HG03097 (cell line): ENCODE measurements around the gene DARS2.
"Not testable (repeated sequence)": the region's sequence is repeated elsewhere in the genome, so short reads cannot be mapped to it uniquely, and the experiment has no call there.

ENCODE experiments used
- ATAC-seq: cut with Tn5 transposase; IDR thresholded peaks from one replicate; pipeline ENCODE4 v1.9.1; 2021; ENCODE audit not compliant: unreplicated experiment, low FRiP score

Gene DARS2

DNA sequence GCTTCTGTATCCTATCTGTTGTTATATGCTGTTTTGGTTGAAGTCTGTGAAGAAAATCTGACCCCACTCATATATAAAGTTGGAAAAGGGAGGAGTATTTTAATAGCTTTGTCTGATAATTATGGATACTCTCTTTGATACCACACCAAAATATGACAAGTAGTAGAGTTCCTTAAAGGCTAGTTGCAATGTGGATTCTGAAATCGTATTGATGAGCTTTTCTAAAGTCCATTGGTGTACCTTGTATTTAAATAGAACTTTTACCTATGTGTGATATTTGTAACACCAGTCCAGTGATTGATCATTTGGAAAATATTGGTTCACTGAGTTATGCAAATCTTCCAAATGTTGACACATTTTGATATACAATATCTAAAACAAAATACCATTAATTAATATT is 35.6 kb downstream of the DARS2 start:
- no peak for ATAC-seq

DNA sequence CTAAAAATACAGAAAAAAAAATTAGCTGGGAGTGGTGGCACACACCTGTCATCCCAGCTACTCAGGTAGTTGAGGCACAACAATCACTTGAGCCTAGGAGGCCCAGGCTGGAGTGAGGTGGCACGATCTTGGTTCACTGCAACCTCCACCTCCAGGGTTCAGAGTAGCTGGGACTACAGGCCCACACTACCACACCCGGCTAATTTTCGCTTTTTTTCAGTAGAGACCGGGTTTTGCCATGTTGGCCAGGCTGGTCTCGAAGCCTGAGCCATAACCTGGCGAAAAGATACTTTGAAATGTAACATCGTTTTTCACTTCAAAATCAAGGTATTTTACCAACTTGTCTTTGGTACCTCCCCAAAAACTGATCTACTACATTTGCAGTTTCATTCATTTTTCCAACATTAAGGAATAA is 37.3 kb downstream of the DARS2 start:
- ATAC-seq: no peak

DNA sequence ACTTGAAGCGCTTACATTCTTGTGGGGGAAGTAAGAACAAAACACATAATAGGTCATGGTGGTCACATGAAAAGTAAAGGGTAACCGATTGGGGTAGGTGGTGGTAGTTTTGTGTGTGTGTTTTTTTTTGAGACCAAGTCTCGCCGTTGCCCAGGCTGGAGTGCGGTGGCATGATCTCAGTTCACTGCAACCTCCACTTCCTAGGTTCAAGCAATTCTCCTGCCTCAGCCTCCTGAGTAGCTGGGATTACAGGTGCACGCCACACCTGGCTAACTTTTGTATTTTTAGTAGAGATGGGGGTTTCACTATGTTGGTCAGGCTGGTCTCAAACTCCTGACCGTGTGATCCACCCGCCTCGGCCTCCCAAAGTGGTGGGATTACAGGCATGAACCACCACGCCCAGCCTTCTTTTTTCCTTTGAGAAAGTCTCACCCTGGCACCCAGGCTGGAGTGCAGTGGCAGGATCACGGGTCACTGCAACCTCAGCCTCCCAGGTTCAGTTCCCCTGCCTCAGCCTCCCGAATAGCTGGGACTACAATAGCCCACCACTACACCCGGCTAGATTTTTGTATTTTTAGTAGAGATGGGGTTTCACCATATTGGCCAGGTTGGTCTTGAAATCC is 37.8 kb downstream of the DARS2 start:
- ATAC-seq: not testable (repeated sequence)

DNA sequence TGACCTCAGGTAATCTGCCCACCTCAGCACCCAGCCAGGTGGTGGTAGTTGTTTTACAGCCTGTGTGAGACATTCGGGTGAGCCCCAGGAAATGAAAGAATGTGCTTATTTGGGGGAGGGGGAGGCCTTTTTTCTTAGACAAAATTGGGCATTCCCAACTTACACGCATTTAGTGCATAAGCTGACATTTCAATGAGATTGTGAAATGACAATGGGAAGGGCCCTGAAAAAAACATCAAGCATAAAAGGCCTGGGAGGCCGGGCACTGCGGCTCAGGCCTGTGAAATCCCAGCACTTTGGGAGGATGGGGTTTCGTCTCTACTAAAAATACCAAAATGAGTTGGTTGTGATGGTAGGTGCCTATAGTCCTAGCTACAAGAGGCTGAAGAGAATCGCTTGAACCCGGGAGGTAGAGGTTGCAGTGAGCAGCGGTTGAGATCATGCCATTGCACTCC is 38.3 kb downstream of the DARS2 start:
- ATAC-seq: no peak

DNA sequence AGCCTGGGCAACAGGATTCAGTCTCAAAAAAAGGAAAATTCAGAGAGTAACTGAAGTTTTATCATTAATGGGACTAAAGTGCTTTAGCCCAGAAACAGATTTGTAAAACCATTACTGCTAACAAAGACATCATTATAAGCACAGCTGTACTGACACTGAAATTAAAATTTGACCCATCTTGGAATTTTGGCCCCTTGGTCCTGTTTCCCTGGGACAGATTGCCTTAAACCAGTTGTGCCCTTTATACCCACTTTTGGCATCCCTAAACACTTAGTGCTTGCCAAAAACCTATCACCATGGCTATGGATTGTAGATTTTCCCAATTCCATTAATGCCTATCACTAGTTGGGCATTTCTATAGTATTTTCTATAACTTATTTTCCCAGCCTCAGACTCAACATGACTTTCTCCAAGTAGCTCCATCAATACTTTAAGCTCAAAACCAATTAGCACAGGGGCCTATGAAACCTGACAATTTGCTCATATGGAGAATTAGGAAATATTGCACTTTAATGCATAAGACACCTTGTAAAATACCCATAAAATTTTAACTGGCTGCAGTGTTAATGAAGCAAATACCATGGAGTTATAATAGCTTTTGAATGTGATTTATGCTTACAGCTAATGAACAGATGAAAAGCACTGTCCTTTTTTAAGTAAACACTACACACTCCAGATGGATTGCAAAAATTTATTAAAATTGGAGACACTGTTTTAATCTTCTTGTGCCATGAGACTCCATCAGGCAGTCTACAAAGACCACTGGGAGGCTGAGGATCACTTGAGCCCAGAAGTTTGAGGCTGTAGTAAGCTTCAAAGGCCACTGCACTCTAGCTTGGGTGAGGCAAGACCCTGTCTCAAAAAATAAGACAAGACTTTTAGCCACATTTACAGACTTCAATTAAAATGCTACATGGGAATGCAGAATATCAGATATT is 39.0 kb downstream of the DARS2 start:
- ATAC-seq: no peak

DNA sequence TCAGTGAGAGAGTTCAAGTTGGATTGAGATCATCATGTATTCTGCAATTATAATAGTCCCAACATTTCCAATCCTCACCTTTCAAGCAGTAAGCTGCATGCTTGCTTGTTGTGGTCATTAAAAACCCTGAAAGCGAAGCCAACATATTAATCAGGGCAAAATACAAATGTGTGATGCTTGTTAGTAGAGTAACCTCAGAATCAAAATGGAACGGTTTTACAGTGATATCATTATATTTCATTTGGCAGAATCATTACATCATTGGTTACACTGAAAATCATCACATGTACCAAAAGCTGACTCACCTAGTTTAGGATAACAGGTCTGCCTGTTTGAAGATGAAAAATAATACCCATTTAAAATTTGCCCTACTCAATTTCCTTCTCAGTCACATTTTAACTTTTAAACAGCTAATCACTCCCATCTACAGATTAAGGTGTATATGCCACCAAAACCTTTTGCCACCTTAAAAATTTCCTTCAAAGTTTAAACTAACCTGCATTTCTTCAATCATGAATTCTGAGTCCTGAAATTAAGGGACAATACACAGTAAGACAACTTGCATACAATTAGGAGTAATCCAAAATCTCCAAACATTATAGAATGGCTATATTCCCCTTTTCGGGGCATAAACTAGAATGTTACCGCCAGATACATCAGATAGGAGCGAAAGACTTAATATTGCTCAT is 39.9 kb downstream of the DARS2 start:
- no peak for ATAC-seq

DNA sequence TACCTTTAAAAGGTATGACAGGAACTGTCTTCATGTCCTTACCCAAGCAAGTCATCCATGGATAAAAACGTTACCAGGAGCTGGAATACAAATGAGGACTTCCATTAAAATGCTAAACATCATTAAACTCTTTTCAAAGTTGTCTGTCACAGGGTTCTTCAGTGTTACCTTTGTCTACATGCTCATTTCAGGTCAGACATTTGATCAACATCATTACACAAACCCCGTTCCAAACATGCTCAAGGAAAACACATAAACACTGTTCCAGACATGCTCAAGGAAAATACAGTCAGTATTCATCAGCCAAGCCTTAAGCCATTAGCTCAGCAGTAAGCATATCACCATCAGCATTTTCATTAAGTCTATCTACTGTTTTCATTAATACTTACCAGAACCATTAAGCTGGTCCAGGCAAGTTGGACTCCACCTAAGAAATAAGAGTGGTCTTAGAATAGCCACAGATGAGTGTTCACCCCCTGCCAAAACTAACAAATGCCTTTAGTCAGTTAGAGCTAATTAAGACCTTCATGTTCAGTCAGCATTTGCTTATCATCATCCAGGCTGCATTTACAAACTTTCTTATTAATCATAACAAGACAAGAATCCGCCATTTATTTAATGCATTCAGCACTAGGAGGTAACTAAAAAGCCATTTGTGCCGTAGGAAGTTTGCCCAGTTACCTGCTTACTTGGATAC is 41.1 kb downstream of the DARS2 start:
- ATAC-seq: no peak

DNA sequence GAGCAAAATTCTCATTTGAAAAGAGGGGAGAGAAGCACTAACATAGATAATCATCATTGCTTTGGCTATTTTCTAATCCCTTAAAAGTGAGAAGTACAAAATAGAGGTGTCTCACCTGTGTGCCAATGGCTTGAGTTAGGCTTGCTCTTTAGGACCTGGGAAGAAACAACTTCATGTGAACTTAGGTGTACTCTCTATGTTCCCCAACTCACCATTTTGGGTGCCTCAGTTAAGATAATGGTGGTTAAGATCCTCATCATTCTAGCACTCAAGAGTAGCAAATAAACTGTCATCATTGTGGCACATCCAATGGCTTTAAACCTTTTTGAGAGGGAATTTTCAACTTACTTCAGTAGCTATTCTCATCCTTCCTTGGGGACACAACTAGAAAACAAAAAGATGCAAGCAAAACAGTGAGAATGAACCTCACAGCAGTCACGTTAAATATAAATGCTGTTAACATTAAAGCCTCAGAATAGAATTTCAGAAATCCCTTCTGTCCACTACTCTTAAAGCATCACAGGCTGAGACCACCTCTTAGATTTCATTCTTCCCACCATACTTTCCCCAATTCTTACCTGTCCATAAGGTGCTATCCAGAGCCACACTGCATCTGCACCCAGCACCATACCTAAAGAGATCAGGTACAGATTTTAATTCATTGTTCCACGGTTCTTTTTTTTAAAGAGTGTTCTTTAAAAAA is 42.1 kb downstream of the DARS2 start:
- ATAC-seq: no peak

DNA sequence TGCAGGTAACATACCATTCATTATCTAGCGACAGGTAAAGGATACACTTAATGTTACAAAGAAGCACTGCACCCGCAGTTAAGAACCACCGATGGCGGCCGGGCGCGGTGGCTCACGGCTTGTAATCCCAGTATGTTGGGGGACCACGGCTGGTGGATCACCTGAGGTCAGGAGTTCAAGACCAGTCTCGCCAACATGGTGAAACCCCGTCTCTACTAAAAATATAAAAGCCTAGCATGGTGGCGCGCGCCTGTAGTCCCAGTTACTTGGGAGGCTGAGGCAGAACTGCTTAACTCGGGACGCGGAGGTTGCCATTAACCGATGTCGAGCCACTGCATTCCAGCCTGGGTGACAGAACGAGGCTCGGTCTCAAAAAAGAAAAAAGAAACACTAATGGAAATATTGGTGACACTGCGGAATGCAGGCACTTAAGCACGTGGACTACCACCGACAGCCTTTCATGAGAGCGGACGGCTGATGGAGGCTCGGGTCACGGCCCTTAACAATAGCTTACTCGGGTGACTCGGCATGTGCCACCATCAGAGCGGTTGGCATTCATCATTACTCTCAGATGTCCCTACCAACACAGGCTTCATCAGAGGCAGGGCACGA is 42.8 kb downstream of the DARS2 start:
- no peak for ATAC-seq

DNA sequence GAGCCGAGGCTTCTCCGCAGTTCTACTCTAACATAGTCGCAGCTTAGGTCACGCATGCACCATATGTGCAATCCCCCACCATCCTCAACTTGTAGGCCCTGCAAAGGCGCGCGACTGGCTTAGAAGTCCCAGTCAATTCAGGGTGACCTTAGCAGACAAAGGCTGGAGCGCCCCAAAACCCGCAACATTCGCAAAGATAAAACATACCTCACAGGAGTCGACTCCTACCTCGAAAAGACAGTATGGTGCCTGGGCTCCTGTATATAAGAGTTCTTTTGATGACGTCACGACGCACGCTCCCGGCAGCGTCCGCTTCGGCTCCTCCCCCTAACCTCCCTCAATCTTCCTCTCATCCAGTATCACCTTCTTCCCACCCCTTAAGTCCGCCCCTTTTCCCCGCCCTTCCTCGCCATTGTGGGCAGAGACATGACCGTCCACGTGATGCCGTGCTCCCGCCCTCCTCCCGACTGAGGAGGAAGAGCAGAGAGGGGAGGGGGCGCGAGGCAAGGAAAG is 43.3 kb downstream of the DARS2 start, which contains the start of gene GAS5:
TSS of gene GAS5 (minus strand) at position 237 of the 513 bp plus-strand sequence.
- ATAC-seq: peak; percentile 71

DNA sequence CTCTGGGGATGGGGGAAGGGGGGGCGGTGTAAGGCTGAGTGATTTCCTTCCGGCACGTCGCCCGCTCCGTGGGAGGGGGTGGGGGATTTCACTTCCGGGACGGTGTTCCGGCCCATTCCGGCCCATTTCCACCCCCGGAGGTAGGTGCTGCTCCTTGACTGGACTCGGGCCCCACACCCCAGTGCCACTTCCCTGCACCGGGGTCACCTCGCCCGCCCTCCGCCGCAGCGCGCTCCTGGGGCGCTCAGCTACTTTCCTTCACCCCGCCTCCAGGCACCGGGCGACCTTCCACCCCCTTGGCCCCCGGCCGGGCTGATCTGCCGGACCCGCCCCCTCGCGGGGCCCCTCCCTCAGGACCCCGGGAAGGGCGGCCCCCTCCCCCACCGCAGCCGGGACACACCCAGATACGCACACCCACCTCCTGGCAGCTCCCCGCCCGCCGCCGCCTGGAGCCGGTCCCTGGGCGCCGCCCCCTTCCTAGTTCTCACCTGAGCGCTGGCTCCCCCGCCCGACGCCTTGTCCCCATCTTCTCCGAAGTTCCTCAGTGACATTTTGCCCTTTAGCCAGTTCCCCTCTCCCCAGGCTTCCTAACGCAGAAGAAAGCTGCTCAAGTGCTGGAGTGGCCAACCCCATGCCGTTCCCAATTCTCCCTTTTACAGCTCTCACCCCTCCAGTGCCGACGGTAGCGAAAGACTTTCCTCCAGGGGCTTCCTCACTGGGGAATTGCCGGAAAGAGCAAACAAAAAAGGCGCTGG is 44.0 kb downstream of the DARS2 start, which contains the start of gene ZBTB37:
TSS of gene ZBTB37 (plus strand) at position 115 of the 755 bp plus-strand sequence. CDS start 1,846 bp downstream, outside the sequence.
- peak; percentile 57 for ATAC-seq

DNA sequence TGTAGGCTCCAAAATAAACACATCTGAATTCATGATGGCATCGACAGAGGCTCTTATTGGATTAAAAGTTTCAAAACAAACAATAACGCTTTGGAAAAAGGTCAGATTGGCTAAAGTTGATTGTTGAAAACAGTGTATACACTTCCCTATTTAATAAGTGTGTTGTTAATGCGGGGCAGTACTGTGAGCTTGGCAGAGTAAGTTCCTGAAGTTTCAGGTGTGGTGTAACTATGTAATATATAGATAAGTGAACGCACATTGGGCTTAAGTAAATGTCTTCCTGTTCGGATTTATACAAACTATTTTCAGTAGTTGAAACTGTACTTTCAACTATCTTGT is 44.5 kb downstream of the DARS2 start:
- ATAC-seq: no peak

DNA sequence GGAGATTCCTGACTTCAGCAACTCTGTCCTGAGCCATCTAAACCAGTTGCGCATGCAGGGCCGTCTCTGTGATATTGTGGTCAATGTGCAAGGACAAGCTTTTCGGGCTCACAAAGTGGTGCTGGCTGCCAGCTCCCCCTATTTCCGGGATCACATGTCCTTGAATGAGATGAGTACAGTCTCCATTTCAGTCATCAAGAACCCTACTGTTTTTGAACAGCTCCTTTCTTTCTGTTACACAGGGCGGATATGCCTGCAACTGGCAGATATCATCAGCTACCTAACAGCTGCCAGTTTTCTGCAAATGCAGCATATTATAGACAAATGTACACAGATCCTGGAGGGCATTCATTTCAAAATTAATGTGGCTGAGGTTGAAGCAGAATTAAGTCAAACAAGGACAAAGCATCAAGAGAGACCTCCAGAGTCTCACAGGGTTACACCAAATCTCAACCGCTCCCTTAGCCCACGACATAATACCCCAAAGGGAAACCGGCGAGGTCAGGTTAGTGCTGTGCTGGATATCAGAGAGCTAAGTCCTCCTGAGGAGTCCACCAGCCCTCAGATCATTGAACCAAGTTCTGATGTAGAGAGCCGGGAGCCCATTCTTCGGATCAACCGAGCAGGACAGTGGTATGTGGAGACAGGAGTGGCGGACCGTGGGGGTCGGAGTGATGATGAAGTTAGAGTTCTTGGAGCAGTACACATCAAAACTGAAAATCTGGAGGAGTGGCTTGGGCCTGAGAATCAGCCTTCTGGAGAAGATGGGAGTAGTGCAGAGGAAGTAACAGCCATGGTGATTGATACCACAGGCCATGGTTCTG is 46.0 kb downstream of the DARS2 start:
- no peak for ATAC-seq

DNA sequence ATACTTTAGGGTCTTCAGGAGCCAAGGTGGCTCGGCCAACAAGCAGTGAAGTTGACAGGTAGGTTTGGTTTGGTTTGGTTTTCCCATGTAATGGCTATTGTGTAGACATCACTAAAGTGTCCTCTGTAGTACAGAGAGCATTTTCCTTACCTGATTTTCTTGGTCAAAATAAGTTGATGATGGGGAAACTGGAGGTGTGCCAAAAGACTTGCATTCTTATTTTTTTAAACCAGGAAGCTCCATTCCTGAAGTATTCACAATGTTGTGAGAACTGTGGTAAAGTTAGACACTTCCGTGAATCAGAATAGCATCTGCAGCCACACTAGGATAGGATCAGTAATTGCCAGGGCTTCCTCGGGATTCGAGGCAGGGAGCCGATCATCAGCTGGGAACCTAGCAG is 46.6 kb downstream of the DARS2 start:
- no peak for ATAC-seq

DNA sequence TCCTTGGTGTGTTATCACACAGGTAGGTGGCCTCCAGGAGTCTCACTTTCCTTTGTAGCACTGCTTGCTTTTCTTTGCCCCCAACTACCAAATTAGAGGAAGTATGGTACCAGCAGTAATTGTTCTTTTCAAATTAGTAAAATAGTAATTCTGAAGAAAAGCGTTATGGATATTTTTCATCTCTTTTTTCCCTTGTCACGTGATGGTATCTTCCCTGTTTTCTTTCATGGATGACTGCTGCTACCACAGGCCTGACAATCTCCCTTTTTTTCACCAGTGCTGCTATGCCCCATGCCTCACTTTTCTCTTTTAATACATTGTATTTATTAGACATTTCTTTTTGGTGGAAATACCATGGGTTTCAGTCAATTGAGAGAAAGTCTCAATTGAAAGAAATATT is 47.0 kb downstream of the DARS2 start:
- ATAC-seq: no peak

DNA sequence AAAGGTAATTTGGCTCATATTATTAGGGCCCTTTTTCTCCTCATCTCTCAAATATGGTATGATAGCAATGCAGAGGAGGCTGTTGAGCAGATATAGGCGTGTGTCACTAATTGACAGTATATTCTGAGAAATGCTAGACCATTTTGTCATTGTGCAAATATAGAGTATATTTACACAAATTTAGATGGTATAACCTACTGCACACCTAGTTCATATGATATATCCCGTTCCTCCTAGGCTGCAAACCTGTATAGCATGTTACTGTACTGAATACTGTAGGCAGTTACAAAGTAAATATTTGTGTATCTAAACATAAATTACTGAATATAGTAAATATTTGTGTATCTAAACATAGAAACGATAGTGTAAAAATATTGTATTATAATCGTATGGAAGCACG is 52.3 kb downstream of the DARS2 start:
- no peak for ATAC-seq

DNA sequence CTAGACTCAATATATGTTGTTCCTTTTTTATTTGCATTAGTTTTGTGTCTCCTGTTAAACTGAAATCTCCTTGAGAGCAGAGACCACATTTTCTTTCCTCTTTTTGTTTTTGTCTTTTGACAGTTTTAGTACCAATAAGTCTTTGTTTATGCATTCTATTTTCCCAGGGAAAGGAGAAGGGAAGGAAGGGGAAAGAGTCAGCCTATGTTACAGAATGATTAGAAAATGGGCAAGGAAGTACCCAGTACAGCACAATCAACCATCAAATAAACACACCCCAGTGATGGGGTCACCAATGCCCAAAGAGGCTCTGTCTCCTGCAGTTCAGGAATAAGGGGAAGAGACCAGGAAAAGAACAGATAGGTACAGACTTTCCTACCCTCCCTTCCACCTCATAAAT is 53.8 kb downstream of the DARS2 start:
- no peak for ATAC-seq

DNA sequence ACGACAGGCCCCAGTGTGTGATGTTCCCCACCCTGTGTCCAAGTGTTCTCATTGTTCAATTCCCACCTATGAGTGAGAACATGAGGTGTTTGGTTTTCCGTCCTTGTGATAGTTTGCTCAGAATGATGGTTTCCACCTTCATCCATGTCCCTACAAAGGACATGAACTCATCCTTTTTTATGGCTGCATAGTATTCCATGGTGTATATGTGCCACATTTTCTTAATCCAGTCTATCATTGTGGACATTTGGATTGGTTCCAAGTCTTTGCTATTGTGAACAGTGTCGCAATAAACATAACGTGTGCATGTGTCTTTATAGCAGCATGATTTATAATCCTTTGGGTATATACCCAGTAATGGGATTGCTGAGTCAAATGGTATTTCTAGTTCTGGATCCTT is 56.6 kb downstream of the DARS2 start:
- not testable (repeated sequence) for ATAC-seq
